Mucosa of descending colon (tissue), 3 donors: ENCODE results near the gene COL23A1. TPM values are rescaled to one million over a fixed set of nuclear protein-coding genes. Genes with fewer than 3 reads are reported as not detected.
"Not testable (repeated sequence)": the region's sequence is repeated elsewhere in the genome, so short reads cannot be mapped to it uniquely, and the experiment has no call there.

Experiments used
- ATAC-seq: fragments of 200-7000 bp; cut with Tn5 transposase; one replicate; pipeline ENCODE4 v1.9.1; 2020; ENCODE audit warnings: mild to moderate bottlenecking, moderate library complexity
- DNase-seq, 3 donors: peaks; one replicate each; pipeline ENCODE4 v3.0.0-alpha.2; 2020
- H3K36me3 ChIP-seq: fragments of 200-600 bp; one replicate; pipeline ENCODE4 v1.8.0; 2021; ENCODE audit warnings: low read depth, mild to moderate bottlenecking
- H3K4me1 ChIP-seq: fragments of 200-600 bp; one replicate; pipeline ENCODE4 v1.8.0; 2021; ENCODE audit warnings: low read depth, mild to moderate bottlenecking
- H3K4me3 ChIP-seq: fragments of 200-600 bp; one replicate; pipeline ENCODE4 v1.8.0; 2021; ENCODE audit warnings: mild to moderate bottlenecking
- H3K9me3 ChIP-seq: fragments of 200-600 bp; one replicate; pipeline ENCODE4 v1.8.0; 2021; ENCODE audit warnings: mild to moderate bottlenecking
- intact Hi-C, 2 donors: fragments of 100-400 bp; cut with DNase I in 1 of 2; cut with micrococcal nuclease in 1 of 2; formaldehyde crosslinking; loops; one replicate each; pipeline versions ENCODE4 v1.11.0 to v1.11.1; 2022; cut with DNase I, micrococcal nuclease
- total RNA-seq, 3 donors: library from RNA; stranded (reverse); fragmentation: NEBNext Ultra II Directional in 2 of 3; extraction: Animal tissue kit (Norgen Biotek cat#: 25700) in 2 of 3; gene quantifications; one replicate each; pipeline versions ENCODE4 v1.2.1 to v1.2.4, GENCODE V29; 2021 to 2023
- TF ChIP-seq, protein P1 (sequence below): fragments of 200-600 bp; IDR thresholded peaks from one replicate; pipeline ENCODE4 v1.8.0; 2022; ENCODE audit warnings: antibody characterized with exemption, mild to moderate bottlenecking
- donor health status: DM: no; HTN: no; CAD: no; lungs with moderate emphysema.
- donor health status: DM: no; HTN: no; CAD: no.
- donor health status: DM: no; HTN: yes; CAD: no.

The COL23A1 gene
- total RNA-seq, 3 donors from 2014 or later: 0.17 to 2.7 (median 0.43) TPM

DNA sequence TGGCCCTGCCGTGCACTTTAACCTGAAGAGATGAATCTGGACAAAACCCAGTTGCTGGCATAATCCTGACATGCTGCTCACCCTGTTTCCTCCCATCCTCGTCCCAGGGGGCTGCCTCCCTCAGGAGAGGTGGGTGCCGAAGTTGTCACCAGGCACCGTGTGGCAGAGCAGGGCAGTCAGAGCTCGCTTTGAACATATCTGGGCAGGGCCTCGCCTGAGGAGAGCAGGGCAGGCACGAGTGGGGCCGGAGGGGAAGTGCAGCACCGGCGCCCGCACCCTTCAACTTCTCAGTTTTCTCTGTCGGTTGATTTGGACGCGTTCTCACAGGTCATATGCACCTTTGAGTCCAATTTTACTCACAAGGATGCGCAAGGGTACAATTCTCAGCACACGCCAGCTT lies 216.5 kb downstream of the COL23A1 start:
- ATAC-seq: no peak
- intact Hi-C loops: no loop called here
- H3K4me3 ChIP-seq: no peak overlapping the region

DNA sequence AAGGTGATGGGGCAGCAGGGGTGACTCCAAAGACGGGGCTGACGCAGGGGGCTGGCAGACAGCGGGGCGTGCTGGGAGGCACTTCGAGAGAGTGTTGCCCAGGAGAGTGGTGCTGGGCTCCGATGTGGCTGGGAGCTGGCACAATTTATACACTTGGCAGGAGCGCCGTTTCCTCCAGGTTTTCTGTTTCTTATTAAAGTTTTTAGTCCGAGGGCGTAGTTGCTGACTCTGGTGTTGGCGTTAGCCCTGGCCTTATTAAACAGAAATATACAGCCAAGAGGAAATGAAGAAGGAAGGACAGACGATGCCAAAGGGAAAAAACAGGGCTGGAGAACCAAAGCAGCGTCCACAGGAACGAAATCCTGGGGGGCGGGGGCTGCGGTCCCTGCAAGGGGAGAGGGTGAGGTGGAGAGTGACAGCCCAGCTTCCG lies 218.0 kb downstream of the COL23A1 start:
- DNase-seq (peak in 1 of 3 donors; percentile 13), ATAC-seq (no peak)
- no peaks in the 10 kb centered on the region for H3K4me1 ChIP-seq
- intact Hi-C loops: no loop called here
- H3K4me3 ChIP-seq: no peak overlapping the region
- H3K36me3 ChIP-seq: no peaks in the 10 kb centered on the region
- TF ChIP-seq, protein P1, sequence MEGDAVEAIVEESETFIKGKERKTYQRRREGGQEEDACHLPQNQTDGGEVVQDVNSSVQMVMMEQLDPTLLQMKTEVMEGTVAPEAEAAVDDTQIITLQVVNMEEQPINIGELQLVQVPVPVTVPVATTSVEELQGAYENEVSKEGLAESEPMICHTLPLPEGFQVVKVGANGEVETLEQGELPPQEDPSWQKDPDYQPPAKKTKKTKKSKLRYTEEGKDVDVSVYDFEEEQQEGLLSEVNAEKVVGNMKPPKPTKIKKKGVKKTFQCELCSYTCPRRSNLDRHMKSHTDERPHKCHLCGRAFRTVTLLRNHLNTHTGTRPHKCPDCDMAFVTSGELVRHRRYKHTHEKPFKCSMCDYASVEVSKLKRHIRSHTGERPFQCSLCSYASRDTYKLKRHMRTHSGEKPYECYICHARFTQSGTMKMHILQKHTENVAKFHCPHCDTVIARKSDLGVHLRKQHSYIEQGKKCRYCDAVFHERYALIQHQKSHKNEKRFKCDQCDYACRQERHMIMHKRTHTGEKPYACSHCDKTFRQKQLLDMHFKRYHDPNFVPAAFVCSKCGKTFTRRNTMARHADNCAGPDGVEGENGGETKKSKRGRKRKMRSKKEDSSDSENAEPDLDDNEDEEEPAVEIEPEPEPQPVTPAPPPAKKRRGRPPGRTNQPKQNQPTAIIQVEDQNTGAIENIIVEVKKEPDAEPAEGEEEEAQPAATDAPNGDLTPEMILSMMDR: no peak
- H3K9me3 ChIP-seq: no peaks in the 10 kb centered on the region

More for the DNA sequence above, 216.5 kb downstream of the COL23A1 start:
- Histone ChIP-seq H3K4me1 (no peaks in the 10 kb centered on the region), H3K9me3 (no peaks in the 10 kb centered on the region), H3K36me3 (no peaks in the 10 kb centered on the region)
- DNase-seq: peak in 2 of 3 donors; percentile 16 to 40
- TF ChIP-seq, protein P1: no peak

DNA sequence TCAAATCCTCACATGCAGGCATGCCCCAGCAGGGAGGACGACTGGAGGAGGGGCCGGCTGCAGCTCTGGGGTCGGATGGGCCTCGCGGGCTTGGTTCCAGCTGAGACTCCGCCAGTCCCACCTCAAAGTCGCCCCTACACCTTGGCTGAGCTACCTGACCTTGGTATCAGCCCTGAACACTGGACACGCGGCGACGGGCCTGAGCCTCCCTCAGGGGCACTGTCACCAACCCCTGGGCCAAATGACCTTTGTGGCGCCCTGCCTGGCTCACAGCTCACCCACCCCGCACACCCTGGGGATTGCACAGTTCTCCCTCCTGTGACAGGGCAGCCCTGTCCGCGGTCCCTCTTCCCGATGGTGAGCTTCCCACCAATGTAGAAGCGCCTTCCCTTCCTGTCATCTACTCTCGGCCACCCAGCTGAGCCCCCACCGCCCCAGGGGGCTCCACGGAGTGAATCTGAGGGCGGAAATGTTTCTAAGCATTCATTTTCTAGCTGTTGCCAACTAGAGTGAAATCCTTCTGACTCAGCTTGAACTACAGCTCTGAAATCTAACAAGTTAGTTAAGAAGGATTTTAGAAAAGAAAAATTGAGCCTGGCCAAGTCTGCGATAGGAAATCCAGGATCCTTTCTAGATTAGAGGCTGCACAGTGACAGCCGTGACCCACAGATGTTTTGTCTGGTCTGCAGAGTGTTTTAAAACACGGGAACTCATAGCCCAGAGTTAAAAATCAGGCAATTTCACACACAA lies 218.7 kb downstream of the COL23A1 start:
- H3K4me1 ChIP-seq: no peaks in the 10 kb centered on the region
- TF ChIP-seq, protein P1: no peak
- ATAC-seq: no peak
- no peak overlapping the region for H3K4me3 ChIP-seq
- H3K36me3 ChIP-seq: no peaks in the 10 kb centered on the region
- H3K9me3 ChIP-seq: no peaks in the 10 kb centered on the region
- intact Hi-C loops: no loop called here
- peak in 2 of 3 donors; percentile 11 to 36 for DNase-seq

DNA sequence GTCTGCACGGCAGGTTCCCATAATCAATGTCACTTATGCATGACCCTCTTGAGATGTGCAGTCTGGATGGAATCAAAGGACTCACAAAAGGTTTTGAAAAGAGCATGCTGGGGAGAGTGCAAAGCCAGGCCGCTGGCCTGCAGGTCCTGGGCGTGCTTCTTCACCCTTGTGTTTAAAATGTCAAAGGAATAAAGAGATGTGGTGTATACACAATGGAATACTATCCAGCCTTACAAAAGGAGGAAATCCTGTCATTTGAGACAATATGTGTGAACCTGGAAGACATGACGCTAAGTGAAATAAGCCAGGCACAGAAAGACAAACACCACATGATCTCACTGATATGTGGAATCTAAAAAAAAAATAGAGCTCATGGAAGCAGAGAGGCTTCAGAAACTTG lies 220.1 kb downstream of the COL23A1 start:
- no peak for ATAC-seq
- H3K4me3 ChIP-seq: no peak overlapping the region
- no peak for DNase-seq
- TF ChIP-seq, protein P1: no peak
- intact Hi-C loops: no loop called here
- no peaks in the 10 kb centered on the region for H3K36me3 ChIP-seq
- no peaks in the 10 kb centered on the region for H3K4me1 ChIP-seq
- no peaks in the 10 kb centered on the region for H3K9me3 ChIP-seq

DNA sequence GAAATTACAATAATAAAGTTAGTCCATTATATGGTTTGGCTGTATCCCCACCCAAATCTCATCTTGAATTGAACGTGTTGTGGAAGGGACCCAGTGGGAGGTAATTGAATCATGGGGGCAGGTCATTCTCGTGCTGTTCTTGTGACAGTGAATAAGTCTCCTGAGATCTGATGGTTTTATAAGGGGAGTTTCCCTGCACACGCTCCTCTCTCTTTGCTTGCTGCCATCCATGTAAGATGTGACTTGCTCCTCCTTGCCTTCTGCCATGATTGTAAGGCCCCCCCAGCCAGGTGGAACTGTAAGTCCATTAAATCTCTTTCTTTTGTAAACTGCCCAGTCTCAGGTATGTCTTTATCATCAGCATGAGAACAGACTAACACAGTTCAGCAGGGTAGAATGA lies 220.7 kb downstream of the COL23A1 start:
- H3K4me3 ChIP-seq, H3K36me3 ChIP-seq, H3K4me1 ChIP-seq, intact Hi-C loops, DNase-seq, ATAC-seq, H3K9me3 ChIP-seq: not testable (repeated sequence)

DNA sequence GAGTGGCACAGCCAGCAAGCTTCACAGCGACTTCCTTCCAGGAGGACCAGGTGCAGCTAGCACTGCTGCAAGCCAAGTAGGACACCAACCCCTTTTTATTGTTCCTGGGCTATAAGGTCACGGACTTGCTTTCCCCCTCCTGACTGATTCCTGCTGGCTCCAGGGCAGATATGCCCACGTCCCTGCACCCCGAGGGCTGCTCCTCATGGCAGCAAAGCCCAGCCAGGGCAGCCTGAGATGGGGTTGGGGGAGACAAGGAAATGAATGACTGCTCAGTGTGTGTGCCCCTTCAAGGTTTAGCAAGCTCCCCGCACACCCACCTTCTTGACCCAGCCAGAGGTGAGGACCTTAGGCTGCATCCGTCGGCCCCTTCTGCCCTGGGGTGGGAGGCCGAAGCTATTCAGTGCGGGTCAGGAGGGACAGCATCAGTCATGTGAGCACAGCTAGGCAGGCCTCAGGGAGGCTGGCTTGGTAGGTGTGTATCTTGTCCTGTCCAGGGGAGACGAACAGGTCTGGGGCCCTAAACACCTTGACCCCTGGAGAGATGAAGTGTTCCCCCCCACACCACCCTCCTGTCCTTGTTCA lies 221.4 kb downstream of the COL23A1 start:
- H3K36me3 ChIP-seq: no peaks in the 10 kb centered on the region
- ATAC-seq (no peak), DNase-seq (peak in 1 of 3 donors; percentile 6)
- H3K4me1 ChIP-seq: no peaks in the 10 kb centered on the region
- TF ChIP-seq, protein P1: no peak
- H3K4me3 ChIP-seq: no peak overlapping the region
- no peaks in the 10 kb centered on the region for H3K9me3 ChIP-seq
- intact Hi-C loops: no loop called here
